ENCODE data around the gene ABCG4. TPM values are rescaled to one million over a fixed set of nuclear protein-coding genes. Genes with fewer than 3 reads are reported as not detected.
A peak's percentile ranks its signal among the peaks of the same experiment; 100 is the strongest.

The ABCG4 gene
- total and polyA plus RNA-seq, 9 of the 15 experiments (the other 6 are each of a cell fraction or from before 2014, with no cell fraction given) = 0.03 to 0.11 (median 0.07) TPM; not detected in 4

- peak; percentile 97 to 98 for TF ChIP-seq MNT (conservative IDR thresholded peaks at IDR 0.05)
- no peak; the same call in 1 of the 2 replicates for TF ChIP-seq RNF2 (IDR thresholded peaks at IDR 0.05)
- no peak for TF ChIP-seq E2F4 (CRISPR knock-in tag; IDR thresholded peaks at IDR 0.05; ENCODE audit: low read depth)
- peak; percentile 100 for TF ChIP-seq EP400 (IDR thresholded peaks at IDR 0.05)
- TF ChIP-seq, protein P1, sequence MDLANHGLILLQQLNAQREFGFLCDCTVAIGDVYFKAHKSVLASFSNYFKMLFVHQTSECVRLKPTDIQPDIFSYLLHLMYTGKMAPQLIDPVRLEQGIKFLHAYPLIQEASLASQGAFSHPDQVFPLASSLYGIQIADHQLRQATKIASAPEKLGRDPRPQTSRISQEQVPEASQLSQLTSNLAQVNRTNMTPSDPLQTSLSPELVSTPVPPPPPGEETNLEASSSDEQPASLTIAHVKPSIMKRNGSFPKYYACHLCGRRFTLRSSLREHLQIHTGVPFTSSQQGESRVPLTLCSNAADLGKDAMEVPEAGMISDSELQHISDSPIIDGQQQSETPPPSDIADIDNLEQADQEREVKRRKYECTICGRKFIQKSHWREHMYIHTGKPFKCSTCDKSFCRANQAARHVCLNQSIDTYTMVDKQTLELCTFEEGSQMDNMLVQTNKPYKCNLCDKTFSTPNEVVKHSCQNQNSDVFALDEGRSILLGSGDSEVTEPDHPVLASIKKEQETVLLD (IDR thresholded peaks at IDR 0.05) = no peak
- TF ChIP-seq ZNF316 (IDR thresholded peaks at IDR 0.05) = no peak
- no peak for TF ChIP-seq NR0B1 (IDR thresholded peaks at IDR 0.05; ENCODE audit: partially characterized antibody)
- no peak for TF ChIP-seq STAT6 (CRISPR knock-in tag; IDR thresholded peaks at IDR 0.05)
- TF ChIP-seq ZNF586 (CRISPR knock-in tag; conservative IDR thresholded peaks at IDR 0.05) = no peak
- TF ChIP-seq ZNF695 (CRISPR knock-in tag; IDR thresholded peaks at IDR 0.05) = no peak
- TF ChIP-seq TARDBP (IDR thresholded peaks at IDR 0.05) = no peak
- 0 out of 2 replicates have a peak, but pooled peaks have one; percentile 67 for TF ChIP-seq FOXO4 (CRISPR knock-in tag; IDR thresholded peaks at IDR 0.05)
- no peak for TF ChIP-seq RAD21 (CRISPR knock-in tag; conservative IDR thresholded peaks at IDR 0.05 in 1 of 2, IDR thresholded peaks at IDR 0.05 in 1 of 2)
- peak in 1 of 2 experiments; percentile 80; a peak in 1 of 4 replicates for TF ChIP-seq ZNF639 (CRISPR knock-in tag; conservative IDR thresholded peaks at IDR 0.05 in 1 of 2, IDR thresholded peaks at IDR 0.05 in 1 of 2)
Measured at GRCh38 chr11:119101759-119102423, 47.0 kb upstream of the ABCG4 start, which contains the start of gene DPAGT1 (continued).
